ENCODE data around the gene TBC1D4.

GRCh38 chr13:75418997-75419396 lies 63.0 kb downstream of the TBC1D4 start:
- no peak for TF ChIP-seq POLR2A (IDR thresholded peaks at IDR 0.05)
- no peak for TF ChIP-seq CTCF (IDR thresholded peaks at IDR 0.05)
